ENCODE measurements around the gene CASZ1. TPM values are rescaled to one million over a fixed set of nuclear protein-coding genes. Genes with fewer than 3 reads are reported as not detected.
A peak's percentile ranks its signal among the peaks of the same experiment; 100 is the strongest.

The CASZ1 gene
- total RNA-seq, 2 donors from 2014 or later = 18.4 to 21.5 TPM

GRCh38 chr1:10617931-10618885, 178.2 kb downstream of the CASZ1 start:
- DNase-seq (ENCODE audit: low spot score) = peak; percentile 72
- intact Hi-C loops (cut with DNase I) = no loop called here

DNA sequence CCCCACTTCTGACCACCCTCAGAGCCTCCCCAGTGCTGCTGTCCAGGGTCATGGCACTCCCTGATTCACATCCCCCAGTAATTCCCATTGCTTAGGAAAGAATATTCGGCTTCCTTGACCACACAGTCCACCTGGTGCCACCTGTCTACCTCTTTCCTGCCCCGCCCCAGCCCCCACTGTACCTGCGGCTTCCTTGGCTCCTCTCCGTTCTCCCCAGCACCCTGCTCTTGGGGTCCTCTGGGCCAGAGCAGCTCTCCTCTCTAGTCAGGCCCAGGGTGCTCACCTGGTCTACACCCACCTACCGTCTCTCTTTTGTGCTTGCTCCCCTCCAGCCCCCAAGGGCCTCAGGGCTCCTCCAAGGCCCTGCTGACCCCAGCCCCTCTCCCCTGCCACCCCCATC, 179.1 kb downstream of the CASZ1 start:
- DNase-seq (ENCODE audit: low spot score) = peak; percentile 58

DNA sequence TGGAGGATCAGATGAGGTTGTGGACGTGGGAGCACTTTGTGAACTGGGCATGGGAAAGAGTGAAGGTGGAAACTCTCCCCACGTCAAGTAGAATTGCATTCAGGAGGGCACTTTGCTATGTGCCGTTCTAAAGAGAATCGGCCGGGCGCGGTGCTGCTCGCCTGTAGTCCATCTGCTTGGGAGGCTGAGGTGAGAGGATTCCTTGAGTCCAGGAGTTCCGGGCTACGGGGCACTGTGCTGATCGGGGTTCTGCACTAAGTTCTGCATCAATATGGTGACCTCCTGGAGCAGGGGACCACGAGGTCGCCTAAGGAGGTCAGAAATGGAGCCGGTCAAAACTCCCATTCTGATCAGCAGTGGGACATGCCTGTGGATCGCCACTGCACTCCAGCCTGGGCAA, 179.8 kb downstream of the CASZ1 start:
- DNase-seq (ENCODE audit: low spot score) = peak; percentile 53
- intact Hi-C loops (cut with DNase I) = no loop called here

More for the DNA sequence above, 179.1 kb downstream of the CASZ1 start:
- intact Hi-C loops (cut with DNase I) = no loop called here

DNA sequence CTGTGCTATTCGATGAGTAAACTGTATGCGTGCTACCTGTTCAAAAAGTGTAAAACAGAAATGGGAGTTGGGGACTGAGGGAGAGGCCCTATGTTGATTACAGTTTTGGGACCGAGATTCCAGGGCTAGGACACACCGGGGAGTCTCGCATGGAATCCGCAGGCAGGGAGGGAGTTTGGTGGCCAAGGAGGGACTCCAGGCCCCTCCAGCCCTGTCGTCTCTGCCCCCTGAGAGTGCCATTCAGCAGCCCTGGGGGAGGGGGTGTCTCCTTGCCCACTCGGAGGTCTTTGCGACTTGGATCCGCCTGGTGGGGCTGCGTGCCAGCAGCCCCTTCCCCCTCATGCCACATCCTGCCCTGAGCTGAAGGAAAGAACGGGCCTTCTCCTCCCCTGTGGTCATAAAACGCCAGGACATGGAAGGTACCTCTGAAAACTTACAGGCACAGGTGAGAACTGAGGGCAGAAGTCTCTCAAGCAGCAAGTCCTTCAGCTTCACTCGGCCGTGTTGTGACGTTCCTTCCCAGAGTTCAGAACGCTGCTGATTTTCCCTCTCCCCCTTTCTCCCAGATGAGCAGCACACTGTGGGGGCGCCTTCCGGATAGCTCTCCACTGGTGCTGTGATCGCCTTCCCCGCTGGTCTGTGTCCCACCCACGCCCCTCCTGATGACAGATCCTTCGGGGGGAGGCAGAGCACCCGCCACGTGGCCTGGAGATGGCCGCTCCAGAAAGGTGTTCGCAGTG, 180.3 kb downstream of the CASZ1 start:
- intact Hi-C loops (cut with DNase I) = no loop called here
- peak; percentile 77 for DNase-seq (ENCODE audit: low spot score)

- DNase-seq (ENCODE audit: low spot score) = no peak
- intact Hi-C loops (cut with DNase I) = no loop called here
These were observed 181.1 kb downstream of the CASZ1 start for GRCh38 chr1:10615332-10615731.

GRCh38 chr1:10614377-10615225, 181.8 kb downstream of the CASZ1 start:
- intact Hi-C loops (cut with DNase I) = no loop called here
- peak; percentile 32 for DNase-seq (ENCODE audit: low spot score)

DNA sequence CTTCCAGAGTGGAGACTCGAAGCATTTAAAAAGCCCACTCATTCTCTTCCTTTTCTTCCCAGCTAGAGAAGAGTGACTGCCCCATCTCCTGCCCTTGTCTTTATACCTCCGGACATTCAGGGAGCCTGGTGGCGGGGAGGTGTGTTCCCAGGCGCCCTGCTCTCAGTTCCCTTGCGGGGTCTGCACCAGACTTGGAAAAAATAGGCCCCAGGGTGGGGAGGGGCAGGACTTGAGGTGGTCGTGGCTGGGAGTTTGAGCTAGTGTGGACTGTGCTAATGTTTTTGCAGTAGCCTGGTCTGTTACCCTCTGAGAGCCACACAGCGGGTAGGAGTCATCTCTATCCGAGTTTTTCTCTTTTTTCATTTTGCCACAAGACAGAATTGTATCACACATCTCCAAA, 182.6 kb downstream of the CASZ1 start:
- intact Hi-C loops (cut with DNase I) = no loop called here

DNA sequence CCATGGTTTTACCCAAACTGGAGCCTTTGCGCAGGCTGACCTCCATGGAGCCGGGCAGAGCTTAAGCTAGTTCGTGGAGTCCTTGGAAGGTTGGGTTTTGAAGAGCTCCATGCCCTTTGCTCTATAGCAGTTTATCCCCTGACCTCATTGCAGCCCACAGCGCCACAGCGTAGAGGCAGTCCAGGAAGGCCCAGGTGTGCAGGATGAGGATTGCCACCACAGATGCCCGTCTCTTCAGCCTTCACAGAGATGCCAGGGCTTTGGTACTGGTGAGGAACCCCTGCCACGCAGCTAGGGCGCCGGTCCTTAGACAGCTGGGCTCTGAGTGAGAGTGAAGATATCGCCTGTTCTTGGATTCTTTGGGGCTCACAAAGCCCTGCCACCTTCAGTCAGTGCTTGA, 183.1 kb downstream of the CASZ1 start:
- intact Hi-C loops (cut with DNase I) = no loop called here
- DNase-seq (ENCODE audit: low spot score) = peak; percentile 29

More for the DNA sequence above, 182.6 kb downstream of the CASZ1 start:
- no peak for DNase-seq (ENCODE audit: low spot score)

DNA sequence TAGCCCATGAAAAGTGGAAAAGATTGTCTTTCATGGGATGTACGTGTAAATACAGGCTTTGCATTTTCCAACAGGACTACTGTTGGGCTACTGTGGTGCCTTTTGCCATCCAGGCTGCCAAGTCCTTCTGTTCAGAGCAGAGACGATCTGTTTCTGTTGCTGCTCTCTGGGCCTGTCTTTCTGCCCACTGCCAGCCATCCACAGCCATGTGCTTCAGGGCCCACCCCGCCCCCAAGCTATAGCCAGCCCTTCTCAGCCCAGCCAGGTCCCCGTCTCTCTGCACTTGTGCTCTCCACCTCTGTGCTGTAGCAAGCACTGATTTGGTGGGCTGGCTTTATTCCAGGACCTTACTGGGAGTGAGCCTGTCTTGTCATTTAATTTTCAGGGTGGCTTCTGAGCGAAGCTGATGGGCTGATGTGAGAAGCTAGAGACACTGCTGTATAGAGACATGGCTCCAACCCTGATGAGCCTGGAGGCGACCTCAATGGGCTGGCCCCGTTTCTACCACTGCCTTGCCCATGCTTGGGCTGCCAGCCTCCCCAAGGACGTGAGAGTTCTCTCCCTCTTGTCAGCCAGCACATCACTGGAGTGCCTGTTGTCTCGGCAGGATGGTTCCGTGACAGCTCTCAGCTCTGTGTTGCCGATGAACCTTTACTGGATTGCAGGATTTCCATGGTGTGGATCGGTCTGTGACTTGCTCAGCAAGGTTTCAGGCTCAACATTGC, 183.8 kb downstream of the CASZ1 start:
- intact Hi-C loops (cut with DNase I) = no loop called here
- DNase-seq (ENCODE audit: low spot score) = no peak

DNA sequence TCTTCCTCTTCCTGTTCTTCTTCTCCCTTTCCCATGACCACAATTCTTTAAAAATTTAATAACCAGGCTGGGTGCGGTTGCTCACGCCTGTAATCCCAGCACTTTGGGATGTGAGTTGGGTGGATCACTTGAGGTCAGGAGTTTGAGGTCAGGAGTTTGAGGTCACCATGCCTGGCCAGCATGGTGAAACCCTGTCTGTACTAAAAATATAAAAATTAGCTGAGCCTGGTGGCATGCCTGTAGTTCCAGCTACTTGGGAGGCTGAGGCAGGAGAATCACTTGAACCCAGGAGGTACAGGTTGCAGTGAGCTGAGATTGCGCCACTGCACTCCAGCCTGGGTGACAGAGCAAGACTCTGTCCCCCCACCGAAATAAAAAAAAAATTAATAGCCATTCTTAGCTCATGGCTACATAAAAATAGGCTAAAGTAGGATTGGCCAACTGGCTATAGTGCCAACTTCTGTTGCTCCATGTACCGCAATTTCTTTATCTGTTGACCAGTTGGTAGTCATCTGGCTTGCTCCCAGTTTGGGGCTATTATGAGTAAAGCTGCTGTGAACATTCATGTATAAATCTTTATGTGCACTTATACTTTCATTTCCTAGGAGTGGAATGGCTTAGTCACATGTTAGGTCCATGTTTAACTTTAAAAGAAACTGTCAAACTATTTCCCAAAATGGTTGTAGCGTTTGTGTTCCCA, 185.4 kb downstream of the CASZ1 start:
- no peak for DNase-seq (ENCODE audit: low spot score)
- intact Hi-C loops (cut with DNase I) = no loop called here

DNA sequence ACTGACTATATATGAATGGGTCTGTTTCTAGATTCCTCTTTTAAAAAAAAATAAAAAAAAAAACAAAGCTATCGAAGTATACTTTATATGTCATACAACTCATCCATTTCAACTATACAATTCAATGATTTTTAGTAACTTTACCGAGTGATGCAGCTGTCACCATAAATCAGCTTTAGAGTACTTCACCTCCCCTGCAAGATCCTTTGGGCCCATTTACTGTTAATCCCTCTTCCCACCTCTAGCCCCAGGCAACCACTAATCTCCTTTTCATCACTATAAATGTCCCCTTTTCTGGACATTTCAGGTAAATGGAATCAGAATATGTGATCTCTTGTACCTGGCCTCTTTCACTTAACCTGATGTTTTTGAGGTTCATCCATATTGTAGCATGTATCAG, 187.8 kb downstream of the CASZ1 start:
- intact Hi-C loops (cut with DNase I) = no loop called here
- DNase-seq (ENCODE audit: low spot score) = no peak

GRCh38 chr1:10607228-10607627, 189.2 kb downstream of the CASZ1 start:
- intact Hi-C loops (cut with DNase I) = no loop called here
- no peak for DNase-seq (ENCODE audit: low spot score)

- DNase-seq (ENCODE audit: low spot score) = no peak
- intact Hi-C loops (cut with DNase I) = no loop called here
These were observed 190.4 kb downstream of the CASZ1 start for GRCh38 chr1:10606064-10606463.

- DNase-seq (ENCODE audit: low spot score) = no peak
- intact Hi-C loops (cut with DNase I) = no loop called here
These were observed 191.5 kb downstream of the CASZ1 start for GRCh38 chr1:10604966-10605365.

GRCh38 chr1:10602936-10603335, 193.5 kb downstream of the CASZ1 start:
- intact Hi-C loops (cut with DNase I) = no loop called here
- DNase-seq (ENCODE audit: low spot score) = no peak

- intact Hi-C loops (cut with DNase I) = no loop called here
- DNase-seq (ENCODE audit: low spot score) = no peak
These were observed 194.9 kb downstream of the CASZ1 start for GRCh38 chr1:10601342-10602070.

GRCh38 chr1:10599194-10599861, 197.1 kb downstream of the CASZ1 start:
- intact Hi-C loops (cut with DNase I) = loop anchor here in 1 of 2 donors (10.0 kb wide), 1 partner anchor 55 kb away; no protein-coding TSS in a partner anchor
- no peak for DNase-seq (ENCODE audit: low spot score)

Data from posterior vena cava (tissue), 2 donors.